NCI-H82 (cell line): ENCODE results near the gene GAPT.

Source experiments
- DNase-seq: peaks from one replicate; lab custom pipeline; 2025; lab: John Stamatoyannopoulos, UW

GAPT gene

DNA sequence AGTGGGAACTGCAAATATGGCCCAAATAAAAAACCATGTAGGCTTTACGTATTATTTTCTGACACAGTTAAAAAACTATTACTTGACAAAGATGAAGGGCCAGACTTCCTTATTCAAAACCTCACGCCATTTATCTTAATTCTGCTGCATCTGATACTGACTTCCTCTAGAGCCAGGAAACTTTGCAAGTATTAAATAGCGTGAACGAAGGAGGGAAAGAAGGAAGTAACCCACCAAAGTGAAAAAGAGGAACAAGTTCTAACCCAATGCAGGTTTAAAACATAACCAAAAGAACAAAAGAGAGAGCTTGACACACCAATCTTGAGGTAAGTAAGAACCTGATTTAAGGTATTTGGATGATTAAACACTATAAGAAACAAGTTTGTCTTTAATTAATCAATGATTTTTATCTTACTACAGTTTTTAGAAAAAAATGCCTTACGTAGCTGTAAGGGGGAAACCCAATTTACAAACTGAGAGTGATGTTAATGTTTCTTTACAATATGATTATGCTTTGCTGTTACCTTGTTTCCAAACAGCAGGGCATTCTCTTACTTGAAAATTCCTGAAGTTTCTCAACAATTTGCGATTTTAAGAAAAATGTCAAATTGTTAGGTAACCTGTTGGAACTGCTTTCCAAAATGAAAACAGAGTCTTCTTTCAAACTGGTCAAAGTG lies at the start of gene GAPT:
Gene GAPT, plus strand, starts transcription at position 220 of the 677 bp plus-strand sequence. CDS start 3,102 bp downstream, outside the sequence.
- no peak for DNase-seq

DNA sequence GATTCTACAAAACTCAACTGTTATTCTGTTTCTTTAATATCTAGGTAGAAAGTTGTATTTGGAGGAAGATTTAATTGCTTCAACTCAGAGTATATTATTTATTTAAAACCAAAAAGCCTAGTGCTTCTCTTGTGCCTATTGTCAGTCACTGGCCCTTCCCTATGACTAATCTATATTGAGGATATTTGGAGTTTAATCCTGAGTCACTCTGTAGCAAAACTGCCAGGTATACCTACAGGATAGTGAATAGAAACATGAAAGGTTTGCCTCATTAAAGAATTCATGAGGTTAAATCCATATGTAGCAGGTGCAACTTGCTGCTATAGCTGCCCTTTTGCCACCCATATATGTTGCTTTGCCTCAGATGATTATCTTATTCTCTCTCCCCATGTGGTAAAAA lies 46.4 kb upstream of the GAPT start:
- no peak for DNase-seq

DNA sequence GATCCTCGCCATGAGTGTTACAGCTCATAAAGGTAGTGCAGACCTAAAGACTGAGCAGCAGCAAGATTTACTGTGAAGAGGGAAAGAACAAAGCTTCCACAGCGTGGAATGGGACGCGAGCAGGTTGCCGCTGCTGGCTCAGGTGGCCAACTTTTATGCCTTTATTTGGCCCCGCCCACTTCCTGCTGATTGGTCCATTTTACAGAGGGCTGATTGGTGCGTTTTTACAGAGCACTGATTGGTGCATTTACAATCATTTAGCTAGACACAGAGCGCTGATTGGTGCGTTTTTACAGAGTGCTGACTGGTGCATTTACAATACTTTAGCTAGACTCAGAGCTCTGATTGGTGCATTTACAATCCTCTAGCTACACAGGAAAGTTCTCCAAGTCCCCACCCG lies 45.2 kb upstream of the GAPT start:
- DNase-seq = no peak

DNA sequence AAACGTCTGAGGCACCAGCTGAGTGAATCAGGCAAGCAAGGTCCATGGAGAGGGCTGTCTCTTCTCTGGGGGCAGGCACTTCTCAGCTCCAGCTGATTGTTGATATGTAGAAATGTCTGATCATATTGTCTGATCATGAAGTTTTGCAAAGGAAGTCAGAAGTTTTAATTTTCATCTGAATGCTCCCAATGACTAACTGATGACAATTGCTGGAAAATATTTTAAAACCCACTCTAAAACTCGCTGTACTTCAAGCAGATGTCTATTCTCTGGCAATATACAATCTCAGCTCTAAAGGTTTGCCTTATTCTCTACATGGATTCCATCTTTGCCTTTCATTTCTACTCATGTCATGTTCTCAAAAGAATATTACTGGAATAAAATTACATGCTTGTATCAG lies 44.0 kb upstream of the GAPT start:
- no peak for DNase-seq

DNA sequence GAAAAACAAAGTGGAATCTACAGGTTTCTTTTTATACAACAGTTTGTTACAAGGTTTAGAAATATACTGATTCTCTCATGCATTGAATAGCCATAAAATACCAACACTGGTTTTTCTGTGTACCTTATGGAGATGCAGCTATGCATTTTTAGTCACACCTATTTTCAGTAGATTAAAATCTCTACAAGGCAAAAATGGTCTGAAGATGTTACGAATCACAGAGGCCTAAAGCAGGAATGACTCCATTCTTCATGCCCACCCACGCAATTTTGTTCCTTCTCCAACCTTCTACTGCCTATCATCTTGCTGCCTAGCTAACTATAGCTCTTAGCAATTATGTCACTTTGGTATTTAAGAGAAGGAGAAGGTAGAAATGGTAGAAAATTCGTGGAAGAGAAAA lies 41.2 kb upstream of the GAPT start:
- no peak for DNase-seq

DNA sequence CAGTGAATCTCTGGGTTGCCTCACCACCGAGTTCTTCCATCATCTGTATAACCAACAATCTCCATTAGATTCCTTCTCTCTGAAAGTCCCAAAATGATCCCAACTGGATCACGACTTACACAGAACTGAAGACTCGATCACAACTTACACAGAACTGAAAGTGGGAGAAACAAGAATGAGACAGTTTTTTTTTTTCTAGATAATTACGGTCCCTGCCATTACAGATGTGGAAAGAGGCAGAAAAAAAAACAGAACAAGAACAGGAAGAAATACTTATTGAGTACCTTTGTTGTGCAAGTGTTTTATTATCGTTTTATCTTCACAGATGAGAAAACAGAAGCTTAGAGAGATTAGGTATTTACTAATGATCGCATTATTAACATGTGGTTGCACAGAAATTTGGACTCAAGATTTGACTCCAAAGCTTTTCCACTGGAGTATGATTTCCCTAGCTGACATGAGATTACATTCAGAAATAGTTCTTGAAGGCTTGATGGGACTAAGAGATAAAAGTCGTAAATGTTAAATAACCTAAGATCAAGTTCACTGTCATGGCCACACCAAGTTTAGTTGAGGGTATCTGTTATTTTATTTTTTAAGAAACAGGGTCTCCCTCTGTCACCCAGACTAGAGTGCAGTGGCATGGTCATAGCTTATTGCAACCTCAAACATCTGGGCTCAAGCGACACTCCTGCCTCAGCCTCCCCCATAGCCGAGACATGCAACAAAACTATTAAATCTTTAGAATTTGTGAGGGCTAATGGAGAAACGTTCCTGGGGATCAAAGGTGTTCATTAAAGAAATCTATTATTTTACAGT lies 40.2 kb upstream of the GAPT start:
- no peak for DNase-seq

DNA sequence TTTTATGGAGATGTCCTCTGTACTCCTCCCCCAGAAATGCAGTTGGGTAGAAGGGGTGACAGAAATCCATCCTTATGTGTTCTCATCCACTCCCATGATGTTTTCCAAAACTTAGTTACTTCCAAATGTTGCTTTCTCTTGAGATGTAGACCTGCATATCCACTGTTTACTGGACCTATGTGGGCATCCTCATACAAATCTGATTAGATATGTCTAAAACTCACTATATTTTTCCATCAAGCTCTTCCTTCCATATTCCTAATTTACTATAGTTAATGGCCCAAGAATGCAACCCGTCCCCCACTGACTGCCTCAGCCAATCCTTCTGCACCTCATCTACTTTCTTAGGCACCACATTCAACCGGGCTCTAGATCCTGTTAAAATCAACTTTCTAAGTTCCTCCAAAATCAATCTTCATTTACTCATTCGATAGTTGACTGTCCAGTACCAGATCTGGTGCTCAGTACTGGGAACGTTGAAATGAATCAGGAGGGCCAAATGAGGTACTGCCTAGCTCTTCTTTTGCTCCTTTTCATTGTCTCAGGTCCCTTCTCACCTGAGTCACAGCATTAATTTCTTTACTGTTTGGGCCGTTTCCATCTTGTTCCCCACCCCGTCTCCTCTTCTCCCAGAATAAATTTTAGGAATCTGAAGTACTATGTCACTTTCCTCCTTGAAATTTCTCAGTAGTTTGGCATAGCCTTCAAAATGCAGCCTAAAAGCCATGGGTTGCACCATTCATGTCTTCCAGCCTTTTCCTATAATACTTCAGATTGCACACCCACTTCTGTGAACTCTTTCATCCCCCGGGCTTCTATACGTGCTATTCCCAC lies 39.3 kb upstream of the GAPT start:
- DNase-seq = no peak

DNA sequence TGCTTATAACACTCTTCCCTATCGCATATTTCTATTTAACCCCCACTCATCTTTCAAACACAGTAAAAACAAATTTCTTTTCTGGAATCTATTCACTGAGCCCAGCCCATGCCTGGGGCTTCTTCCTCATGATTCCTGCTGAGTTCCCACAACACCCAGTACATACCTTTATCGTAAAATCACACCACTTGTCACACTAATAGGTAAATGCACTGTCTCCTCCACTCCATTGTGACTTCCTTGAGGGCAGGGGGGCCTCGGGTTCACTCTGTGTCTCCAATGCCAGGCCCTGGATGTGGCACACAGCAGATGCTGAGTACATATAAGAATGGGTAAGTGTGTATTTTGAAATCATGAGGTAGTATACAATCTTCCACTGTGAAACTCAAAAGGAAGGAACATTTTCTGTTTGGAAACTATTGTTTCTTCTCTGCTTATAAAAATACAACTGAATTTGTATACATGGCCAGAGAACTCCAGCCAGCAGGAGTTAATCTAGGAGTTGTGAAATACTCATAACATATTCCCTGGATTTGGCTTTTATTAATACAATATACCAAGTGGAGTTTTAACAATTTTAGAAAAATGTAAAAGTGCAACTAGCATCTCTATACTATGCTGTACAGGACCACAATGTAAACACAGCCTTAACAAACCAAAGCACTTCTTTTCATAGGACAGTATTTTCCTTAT lies 38.5 kb upstream of the GAPT start:
- DNase-seq = no peak

DNA sequence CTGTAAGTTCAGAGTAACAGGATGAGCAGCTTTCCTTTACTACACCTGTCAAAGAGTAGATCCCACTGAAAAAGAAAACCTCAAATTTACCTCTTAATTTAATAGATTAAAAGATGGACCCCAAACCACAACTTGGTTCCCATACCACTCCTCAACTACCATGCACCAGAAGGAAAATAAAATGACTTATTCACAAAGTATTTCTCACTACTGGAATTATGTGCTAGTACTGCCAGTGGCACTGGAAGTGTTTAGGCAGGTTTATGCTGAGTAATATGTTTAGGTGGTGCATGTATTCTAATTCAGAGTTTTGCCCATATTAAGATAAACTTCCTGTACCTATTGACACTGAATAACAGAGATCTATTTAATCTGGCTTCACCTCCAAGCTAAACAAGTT lies 37.9 kb upstream of the GAPT start:
- DNase-seq = no peak

DNA sequence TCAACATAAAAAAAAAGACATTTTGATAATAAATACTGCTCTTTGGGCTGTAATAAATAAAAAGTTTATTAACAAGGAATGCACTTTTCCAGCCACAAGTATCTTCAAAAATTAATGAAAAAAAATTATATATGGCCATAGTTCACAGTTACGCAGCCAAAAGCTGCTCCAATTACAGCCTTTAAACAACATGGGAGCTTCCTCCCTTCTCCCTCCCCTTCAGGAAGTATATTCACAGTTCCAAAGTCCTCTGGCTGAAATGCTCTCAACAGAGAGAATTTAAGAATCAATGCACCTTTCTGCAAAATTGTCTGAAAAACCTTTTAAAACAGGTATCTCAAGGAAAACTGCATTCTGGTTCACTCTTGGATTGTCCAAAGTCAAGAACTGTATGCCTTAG lies 37.2 kb upstream of the GAPT start:
- DNase-seq = no peak

DNA sequence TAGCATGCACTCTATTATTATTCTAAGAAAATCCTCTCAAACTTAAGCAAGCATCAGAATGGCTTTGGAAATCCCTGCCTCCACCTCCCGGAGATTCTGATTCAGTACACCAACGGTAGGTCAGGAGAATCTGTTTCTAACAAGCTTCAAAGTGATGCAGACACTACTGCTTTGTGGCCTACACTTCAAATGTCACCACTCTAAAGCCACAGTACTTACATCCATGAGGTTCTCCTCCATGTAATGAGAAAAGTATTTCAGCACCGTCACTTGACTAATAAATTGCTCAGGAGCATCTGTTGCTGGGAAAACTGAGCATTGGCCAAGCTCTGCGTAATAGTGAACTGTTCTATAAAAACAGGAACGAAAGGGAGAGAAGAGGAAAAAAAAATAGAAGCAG lies 36.2 kb upstream of the GAPT start:
- DNase-seq = no peak

DNA sequence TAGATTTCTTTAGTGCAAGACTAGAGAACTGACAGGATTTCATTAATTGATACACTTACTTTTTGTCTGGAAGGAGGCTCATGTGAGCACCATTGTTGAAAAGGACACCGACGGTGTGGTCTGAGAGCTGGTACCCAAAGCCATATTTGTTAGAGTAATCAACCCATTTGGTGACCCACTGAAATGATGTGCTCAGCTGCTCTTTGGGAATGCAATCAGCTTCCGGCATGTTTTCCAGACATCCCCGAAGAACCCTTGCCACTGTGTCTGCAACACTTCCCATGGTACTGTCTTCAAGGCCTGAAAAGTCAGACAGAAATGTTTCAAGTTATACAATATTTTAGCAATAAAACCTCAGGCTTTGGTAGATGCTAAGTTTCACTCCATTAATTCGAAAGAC lies 35.8 kb upstream of the GAPT start:
- no peak for DNase-seq

DNA sequence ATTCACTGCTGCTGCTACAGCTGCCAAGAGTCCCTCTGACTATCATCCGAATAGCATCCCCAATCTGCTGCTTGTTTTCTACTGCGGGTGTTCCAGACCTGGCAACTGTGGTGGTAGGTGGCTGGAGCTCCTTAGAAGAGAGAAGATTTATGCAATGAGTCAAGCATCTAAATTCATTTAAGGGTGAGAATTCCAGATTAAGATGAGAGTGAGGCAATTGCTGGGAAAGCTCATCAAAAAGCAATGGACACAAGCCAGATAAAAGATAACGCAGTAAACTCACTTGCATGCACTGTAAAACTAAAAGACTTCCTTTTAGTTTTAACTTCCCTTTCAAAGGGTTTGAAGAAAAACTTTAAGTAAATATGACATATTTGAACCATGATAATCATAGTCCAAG lies 35.2 kb upstream of the GAPT start:
- no peak for DNase-seq

DNA sequence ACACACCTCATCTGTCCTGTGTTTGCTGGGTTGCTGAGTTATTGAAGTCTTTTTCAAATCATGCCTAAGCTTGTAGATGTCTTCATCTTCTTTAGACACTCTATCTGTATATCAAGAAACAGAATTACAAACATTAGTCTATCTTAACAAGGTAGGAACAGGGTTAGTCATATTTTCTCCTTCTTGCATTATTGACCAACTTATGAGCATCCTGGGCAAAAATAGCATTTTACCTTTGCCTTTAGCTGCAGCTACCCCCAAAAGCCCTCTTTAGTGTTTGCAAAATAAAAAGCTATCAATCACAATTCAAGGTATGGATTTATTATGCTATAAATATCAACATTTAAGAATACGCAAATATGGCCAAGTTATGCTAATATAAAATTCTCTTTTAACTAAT lies 34.7 kb upstream of the GAPT start:
- no peak for DNase-seq

DNA sequence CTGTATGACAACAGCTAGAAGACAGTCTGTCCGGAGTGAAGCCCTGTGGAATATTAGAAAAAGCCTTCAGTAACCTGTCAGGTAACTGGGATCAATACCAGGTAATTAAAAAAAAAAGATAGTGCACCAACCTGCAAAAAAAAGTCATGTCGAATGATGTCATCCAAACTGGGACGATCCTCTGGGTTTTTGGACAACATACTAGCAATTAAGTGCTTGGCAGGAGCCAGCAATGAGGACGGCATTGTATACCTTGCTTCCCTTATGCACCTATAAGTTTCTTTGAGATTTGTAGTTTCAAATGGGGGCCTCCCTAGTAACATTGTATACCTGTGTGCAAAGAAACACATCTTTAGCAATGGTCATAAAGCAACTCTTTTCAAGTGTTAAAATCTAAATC lies 34.2 kb upstream of the GAPT start:
- no peak for DNase-seq

DNA sequence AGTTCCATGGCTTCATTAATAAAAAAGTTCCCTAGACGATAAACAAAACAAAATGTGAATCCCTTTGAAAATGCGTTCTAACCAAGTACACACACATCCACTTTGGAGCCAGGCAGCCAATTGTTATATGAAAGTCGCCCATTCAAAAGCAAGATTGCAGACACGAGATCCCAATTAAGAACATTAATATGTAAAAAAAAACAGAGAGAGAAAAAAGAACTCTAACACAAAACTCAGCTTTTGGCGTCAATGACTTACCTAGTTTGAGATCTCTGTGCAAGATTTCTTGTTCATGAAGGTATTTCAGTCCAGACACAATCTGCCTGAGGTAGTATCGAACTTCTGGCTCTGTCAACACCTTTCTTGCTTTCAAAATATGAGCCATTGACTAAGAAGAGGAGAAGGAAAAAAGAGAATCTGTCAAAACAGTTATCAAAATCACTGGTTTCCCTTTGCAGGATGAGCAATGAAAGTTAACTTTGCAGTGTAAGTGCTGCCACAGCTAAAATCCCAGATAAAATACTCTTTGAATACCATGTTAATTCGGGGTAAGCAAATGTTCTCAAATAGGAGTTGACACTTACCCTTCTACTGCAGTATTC lies 33.0 kb upstream of the GAPT start:
- DNase-seq = no peak

DNA sequence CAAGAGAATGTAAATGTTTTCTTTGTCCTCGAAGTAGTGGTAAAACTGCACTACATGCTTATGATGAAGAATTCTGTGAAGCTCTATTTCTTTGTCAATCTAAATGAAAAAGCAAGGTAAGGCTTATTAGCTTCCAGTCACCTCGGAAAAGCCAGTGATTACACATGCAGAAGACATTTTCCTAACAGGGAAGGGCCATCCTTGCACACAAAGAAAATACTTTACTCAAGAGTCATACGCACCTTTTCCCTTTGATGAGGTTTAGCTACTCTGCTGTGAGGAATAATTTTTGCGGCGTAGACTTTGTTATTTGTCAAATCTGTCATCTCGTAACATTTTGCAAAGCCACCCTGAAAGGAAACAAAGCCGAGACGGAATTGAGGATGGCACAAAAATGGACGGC lies 32.5 kb upstream of the GAPT start:
- no peak for DNase-seq

DNA sequence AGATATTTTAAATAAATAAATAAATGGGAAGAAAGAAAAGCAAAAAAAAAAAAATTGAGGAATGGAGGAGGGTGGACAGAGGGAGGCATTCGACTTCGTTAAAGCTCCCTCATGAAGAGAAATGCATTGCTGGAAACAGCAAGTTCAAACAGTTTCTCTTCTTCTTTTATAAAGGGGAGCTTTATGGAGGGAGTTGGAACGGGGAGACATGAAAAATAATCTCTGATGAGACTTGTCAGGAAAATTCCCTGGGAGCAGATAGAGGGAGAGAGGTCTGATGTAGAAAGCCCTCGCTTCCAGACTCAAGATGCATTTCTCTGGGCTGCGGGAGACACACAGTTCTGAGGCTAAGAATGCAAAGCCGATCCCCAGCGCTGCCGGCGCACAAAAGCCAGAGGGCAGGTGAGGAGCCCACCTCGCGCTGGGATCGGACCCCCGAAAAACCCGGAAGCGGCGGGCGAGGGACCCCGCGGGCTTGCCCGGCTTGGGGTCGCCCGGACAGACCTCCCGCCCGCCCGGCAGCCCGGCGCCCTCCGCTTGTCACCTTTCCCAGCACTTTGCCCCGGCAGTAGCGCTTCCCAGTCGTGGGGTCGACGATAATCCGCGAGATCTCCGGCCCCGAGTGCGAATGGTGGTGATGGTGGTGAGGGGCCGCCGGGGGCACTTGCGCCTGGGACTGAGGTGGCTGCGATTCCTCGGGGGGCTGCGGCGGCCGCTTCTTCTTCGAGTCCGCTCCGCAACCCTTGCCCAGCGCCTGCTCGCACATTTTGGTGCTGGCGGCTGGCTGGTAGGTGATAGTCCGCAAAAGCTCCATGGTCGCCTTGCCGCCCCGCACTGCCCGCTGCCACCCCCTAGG lies 31.9 kb upstream of the GAPT start:
- DNase-seq = peak; percentile 54

DNA sequence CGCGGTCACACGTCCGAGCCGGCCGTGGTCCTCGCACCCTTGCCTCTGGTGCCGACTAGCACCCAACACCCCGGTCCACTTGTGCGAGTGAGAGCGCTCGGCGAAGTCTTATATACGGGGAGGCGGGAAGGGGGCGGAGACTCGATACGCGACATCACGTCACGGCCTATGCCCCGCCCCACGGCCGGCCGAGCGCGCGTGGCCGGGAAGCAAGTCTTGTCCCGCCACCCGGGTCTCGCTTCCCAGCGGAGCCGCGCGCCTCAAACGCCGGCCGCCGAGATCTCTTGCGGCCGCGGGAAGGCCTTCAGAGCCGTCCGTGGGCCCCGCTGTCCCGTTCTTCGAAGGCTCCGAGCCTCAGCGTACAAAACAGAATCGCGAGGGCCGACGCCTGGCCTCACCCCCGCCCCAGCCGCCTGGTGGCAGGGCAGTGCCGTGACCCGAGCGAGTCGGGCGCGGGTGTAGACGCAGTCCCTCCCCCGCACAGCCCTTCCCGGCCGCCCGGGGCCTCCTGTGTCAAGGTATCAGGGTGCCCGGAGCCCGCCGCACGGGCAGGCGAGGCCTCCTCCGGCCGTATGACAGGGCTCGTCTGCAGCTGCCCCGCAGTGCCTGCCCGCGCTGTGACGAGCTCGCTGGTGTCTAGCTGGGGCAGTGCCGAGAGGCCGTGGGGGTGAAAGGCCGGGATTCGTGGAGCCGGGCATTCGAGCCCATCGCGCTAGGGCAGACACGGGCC lies 31.1 kb upstream of the GAPT start, which contains the start of gene PLK2:
Gene PLK2, minus strand, starts transcription at position 85 of the 730 bp plus-strand sequence. CDS start 127 bp downstream, outside the sequence.
- DNase-seq = peak; percentile 85

DNA sequence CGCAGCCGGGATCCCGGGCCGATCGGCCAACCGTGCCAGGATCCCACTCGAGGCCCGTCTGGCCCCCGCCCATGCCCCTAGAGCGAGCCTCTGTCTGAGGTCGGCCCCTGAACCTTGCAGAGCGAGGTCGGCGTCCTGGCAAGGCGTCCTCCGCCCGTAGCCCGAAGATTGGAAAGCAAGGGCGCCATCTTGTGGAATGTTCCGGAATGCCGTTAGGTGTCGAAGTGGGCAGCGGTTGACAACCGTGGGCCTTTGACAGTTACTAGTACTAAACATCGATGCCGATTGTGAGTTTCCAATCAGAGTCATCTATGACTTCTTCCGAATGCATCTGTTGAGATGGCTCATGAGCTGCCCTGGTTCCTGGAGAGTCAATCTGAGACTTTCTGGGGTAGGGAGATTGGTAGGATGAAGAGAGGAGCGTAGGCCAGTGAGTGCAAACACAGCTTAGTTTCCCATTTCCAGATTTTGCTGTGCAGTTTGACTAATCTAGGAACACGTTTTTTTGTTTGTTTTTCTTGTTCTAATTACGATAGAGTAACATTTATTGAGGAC lies 30.4 kb upstream of the GAPT start:
- DNase-seq = peak; percentile 92
